Panc1 (cell line): Measurements from ENCODE around the gene EIF2B1. TPM values are rescaled to one million over a fixed set of nuclear protein-coding genes. Genes with fewer than 3 reads are reported as not detected.

Experiments
- ATAC-seq: fragments of 200-7000 bp; cut with Tn5 transposase; 2 replicates; pipeline ENCODE4 v1.9.1; 2020; ENCODE audit warnings: mild to moderate bottlenecking, moderate library complexity
- BruUV-seq: library from RNA; stranded (reverse); fragments of 400-500 nt; replicated peaks from 2 replicates; lab custom pipeline; 2021; lab: Mats Ljungman, UMichigan
- CTCF ChIA-PET: fragments of 300-600 bp; sonication (Branson Sonifier 250); formaldehyde crosslinking; loops from one replicate; lab custom pipeline; 2022; ENCODE audit warnings: antibody characterized with exemption; lab: Charles Lee
- POLR2A ChIA-PET: fragments of 300-600 bp; sonication (Branson Sonifier 250); formaldehyde crosslinking; loops from one replicate; lab custom pipeline; 2022; ENCODE audit warnings: antibody characterized with exemption; lab: Charles Lee
- DNase-seq: peaks from one replicate; pipeline ENCODE4 v3.0.0-alpha.2; 2010; ENCODE audit warnings: low read depth, low spot score
- H3K27ac ChIP-seq: 2 replicates; pipeline ENCODE4 v1.5.1; 2011; ENCODE audit warnings: mild to moderate bottlenecking, low read length, inconsistent platforms
- H3K27me3 ChIP-seq: fragments of 200-500 bp; sonication (Bioruptor generic); 2 replicates; pipeline ENCODE4 v1.6.0; 2014; ENCODE audit warnings: low read length, inconsistent platforms; ENCODE audit not compliant: control insufficient read depth, insufficient read depth
- H3K36me3 ChIP-seq: fragments of 200-500 bp; sonication (Bioruptor generic); 2 replicates; pipeline ENCODE4 v1.5.1; 2014; ENCODE audit warnings: inconsistent platforms, mild to moderate bottlenecking, low read length, moderate library complexity; ENCODE audit not compliant: control insufficient read depth, insufficient read depth
- H3K4me1 ChIP-seq: 2 replicates; pipeline ENCODE4 v1.5.1; 2011; ENCODE audit warnings: inconsistent platforms, mild to moderate bottlenecking, low read length, moderate library complexity; ENCODE audit not compliant: control insufficient read depth, insufficient read depth
- H3K4me3 ChIP-seq, 2 experiments: 2 replicates each; pipeline ENCODE4 v1.5.1; 2011 to 2012; ENCODE audit warnings: low read depth in 2 of 2, low read length in 2 of 2, mild to moderate bottlenecking in 2 of 2, inconsistent platforms in 1 of 2, moderate library complexity in 1 of 2
- H3K9me3 ChIP-seq: fragments of 200-500 bp; sonication (Bioruptor generic); 2 replicates; pipeline ENCODE4 v1.5.1; 2014; ENCODE audit warnings: low read depth, mild to moderate bottlenecking, inconsistent platforms, low read length, moderate library complexity; ENCODE audit not compliant: control insufficient read depth, insufficient read depth
- POLR2AphosphoS5 ChIP-seq: IDR thresholded peaks from 2 replicates; pipeline ENCODE4 v1.6.1; 2012; ENCODE audit warnings: mild to moderate bottlenecking, low read depth, low read length, moderate library complexity
- SIN3A ChIP-seq: IDR thresholded peaks from 2 replicates; pipeline ENCODE4 v1.6.1; 2012; ENCODE audit warnings: low read depth, mild to moderate bottlenecking, low read length, moderate library complexity, borderline replicate concordance; ENCODE audit not compliant: insufficient read depth
- TCF7L2 ChIP-seq: IDR thresholded peaks from 2 replicates; pipeline ENCODE4 v1.6.1; 2011; ENCODE audit warnings: mild to moderate bottlenecking, low read depth, low read length, inconsistent platforms
- in situ Hi-C: cut with HindIII; loops from 2 replicates; pipeline ENCODE4 v1.10.0; 2016; ENCODE audit warnings: low sequenced_read_pairs, low pct_unique_long_range_greater_than_20kb
- intact Hi-C: fragments of 100-400 bp; cut with micrococcal nuclease; formaldehyde crosslinking; loops from one replicate; pipeline ENCODE4 v1.10.0; 2022; ENCODE audit not compliant: unreplicated experiment
- total RNA-seq: library from RNA; stranded (reverse); gene quantifications from one replicate; pipeline ENCODE4 v1.2.1, GENCODE V29; 2021; ENCODE audit not compliant: unreplicated experiment
- TF ChIP-seq, protein P1 (sequence below): fragments of 450-650 bp; IDR thresholded peaks from 2 replicates; pipeline ENCODE4 v1.5.1; 2017; ENCODE audit warnings: mild to moderate bottlenecking
- TF ChIP-seq, protein P2 (sequence below), 2 experiments: IDR thresholded peaks; 2 replicates each; pipeline ENCODE4 v1.6.1; 2011 to 2012; ENCODE audit warnings: low read depth in 2 of 2, control low read depth in 1 of 2, low read length in 1 of 2, mild to moderate bottlenecking in 1 of 2, moderate library complexity in 1 of 2; ENCODE audit not compliant: insufficient read depth in 1 of 2

Gene EIF2B1
- total RNA-seq, 1 experiment from 2014 or later: 49.4 TPM

DNA sequence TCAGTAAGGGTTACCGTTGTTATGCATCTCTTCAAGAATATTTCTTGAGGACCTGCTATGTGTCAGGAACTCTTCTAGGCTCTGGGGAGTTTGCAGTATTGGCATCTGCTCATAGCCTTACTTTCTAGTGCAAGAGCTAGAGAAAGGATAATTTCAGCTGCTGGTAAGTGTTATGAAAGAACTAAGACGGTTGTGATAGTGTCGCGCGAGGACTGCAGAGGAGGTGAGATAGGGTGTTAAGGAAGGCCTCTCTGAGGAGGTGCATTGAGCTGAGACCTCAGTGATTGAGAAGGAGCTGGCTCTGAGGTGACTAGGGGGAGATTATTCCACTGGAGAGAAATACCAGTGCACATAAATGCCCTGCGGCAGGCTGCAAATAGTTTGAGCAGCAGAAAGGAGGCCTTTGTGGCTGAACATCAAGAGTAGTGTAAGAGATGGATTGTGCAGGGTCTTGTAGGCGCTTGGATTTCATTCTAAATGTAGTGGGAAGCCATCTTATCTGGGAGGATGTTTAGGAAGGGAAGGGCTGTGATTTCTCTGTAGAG, 30.8 kb downstream of the EIF2B1 start:
- Histone ChIP-seq H3K36me3 (peaks cover 14% of the 10 kb centered on the region), H3K4me3 (peak overlapping the region; percentile 95 to 97), H3K4me1 (peaks cover 7% of the 10 kb centered on the region; the same call in 1 of the 2 replicates), H3K27ac (peak overlapping the region; percentile 95), H3K27me3 (no peaks in the 10 kb centered on the region), H3K9me3 (no peaks in the 10 kb centered on the region)
- intact Hi-C loops (no loop called here), in situ Hi-C loops (no loop called here)
- BruUV-seq: no TSS peak
- no peak for ATAC-seq
- POLR2A ChIA-PET: no interaction called here
- CTCF ChIA-PET: no interaction called here
- no peak for DNase-seq
- TF ChIP-seq, protein P1, sequence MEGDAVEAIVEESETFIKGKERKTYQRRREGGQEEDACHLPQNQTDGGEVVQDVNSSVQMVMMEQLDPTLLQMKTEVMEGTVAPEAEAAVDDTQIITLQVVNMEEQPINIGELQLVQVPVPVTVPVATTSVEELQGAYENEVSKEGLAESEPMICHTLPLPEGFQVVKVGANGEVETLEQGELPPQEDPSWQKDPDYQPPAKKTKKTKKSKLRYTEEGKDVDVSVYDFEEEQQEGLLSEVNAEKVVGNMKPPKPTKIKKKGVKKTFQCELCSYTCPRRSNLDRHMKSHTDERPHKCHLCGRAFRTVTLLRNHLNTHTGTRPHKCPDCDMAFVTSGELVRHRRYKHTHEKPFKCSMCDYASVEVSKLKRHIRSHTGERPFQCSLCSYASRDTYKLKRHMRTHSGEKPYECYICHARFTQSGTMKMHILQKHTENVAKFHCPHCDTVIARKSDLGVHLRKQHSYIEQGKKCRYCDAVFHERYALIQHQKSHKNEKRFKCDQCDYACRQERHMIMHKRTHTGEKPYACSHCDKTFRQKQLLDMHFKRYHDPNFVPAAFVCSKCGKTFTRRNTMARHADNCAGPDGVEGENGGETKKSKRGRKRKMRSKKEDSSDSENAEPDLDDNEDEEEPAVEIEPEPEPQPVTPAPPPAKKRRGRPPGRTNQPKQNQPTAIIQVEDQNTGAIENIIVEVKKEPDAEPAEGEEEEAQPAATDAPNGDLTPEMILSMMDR: no peak
- TF ChIP-seq TCF7L2: no peak

DNA sequence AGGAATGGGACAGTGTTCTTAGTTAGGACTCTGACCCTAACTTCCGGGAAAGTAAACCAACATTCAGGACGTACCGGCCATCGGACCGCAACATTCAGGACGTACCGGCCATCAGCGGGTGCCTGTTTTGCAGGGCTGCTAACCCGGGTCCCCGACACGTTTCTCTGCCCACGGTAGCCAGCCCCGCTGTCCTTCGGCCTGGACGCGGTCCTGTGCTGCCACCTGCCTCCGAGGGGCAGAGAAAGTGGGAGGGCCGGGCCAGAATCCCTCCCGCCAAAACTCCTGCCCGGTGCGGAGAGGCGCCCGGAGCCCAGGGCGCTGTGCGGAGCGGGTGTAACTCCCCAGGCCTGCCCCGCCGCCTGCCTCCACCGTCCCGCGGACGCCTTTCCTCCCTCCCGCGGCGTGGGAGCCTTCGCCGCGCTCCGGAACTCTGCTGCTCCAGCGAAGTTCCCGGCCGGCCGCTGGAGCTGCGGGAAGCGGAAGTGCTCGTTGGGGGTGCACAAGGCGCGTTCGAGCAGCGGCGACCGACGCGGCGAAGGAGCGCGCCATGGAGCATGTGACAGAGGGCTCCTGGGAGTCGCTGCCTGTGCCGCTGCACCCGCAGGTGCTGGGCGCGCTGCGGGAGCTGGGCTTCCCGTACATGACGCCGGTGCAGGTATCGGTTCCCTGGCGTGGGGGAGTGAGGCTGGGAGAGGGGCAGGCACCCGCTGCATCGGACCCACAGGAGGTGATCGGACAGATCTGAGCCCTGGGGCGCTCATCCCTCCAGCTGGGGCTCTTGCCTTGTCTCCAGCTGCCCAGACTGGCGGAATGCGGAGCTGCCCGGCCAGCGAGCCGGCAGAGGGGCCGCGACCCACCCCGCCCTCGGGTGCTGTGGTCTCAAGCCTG, 31.6 kb downstream of the EIF2B1 start, which contains the start of gene DDX55:
Gene DDX55, plus strand, starts transcription at position 498 of the 888 bp plus-strand sequence. Its CDS starts 50 bp downstream, at position 548.
- ATAC-seq (peak; percentile 96), DNase-seq (no peak)
- H3K4me3 ChIP-seq: peak within 1 kb of the TSS; percentile 95 to 97
- BruUV-seq: TSS peak; percentile 87
- POLR2A ChIA-PET: no interaction called here
- TF ChIP-seq, protein P1: no peak; the same call in 1 of the 2 replicates
- TF ChIP-seq TCF7L2 (no peak), SIN3A (peak; percentile 94), POLR2AphosphoS5 (peak; percentile 95)
- TF ChIP-seq, protein P2, sequence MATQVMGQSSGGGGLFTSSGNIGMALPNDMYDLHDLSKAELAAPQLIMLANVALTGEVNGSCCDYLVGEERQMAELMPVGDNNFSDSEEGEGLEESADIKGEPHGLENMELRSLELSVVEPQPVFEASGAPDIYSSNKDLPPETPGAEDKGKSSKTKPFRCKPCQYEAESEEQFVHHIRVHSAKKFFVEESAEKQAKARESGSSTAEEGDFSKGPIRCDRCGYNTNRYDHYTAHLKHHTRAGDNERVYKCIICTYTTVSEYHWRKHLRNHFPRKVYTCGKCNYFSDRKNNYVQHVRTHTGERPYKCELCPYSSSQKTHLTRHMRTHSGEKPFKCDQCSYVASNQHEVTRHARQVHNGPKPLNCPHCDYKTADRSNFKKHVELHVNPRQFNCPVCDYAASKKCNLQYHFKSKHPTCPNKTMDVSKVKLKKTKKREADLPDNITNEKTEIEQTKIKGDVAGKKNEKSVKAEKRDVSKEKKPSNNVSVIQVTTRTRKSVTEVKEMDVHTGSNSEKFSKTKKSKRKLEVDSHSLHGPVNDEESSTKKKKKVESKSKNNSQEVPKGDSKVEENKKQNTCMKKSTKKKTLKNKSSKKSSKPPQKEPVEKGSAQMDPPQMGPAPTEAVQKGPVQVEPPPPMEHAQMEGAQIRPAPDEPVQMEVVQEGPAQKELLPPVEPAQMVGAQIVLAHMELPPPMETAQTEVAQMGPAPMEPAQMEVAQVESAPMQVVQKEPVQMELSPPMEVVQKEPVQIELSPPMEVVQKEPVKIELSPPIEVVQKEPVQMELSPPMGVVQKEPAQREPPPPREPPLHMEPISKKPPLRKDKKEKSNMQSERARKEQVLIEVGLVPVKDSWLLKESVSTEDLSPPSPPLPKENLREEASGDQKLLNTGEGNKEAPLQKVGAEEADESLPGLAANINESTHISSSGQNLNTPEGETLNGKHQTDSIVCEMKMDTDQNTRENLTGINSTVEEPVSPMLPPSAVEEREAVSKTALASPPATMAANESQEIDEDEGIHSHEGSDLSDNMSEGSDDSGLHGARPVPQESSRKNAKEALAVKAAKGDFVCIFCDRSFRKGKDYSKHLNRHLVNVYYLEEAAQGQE (IDR thresholded peaks at IDR 0.05; ENCODE audit: insufficient read depth in 1 of 2, low read depth in 2 of 2, low read length in 1 of 2): peak in 1 of 2 experiments; percentile 60; a peak in 1 of 4 replicates
- H3K9me3 ChIP-seq: no peaks in the 10 kb centered on the region
- intact Hi-C loops: no loop called here
- in situ Hi-C loops: no loop called here
- H3K36me3 ChIP-seq: peaks cover 21% of the 10 kb centered on the region
- CTCF ChIA-PET: no interaction called here
- H3K27me3 ChIP-seq: no peaks in the 10 kb centered on the region
- peak within 1 kb of the TSS; percentile 95 for H3K27ac ChIP-seq
- H3K4me1 ChIP-seq: peaks cover 7% of the 10 kb centered on the region; the same call in 1 of the 2 replicates
